ENCODE data around the gene PPP3CA.
"Not testable (repeated sequence)": the region's sequence is repeated elsewhere in the genome, so short reads cannot be mapped to it uniquely, and the experiment has no call there.

The PPP3CA gene

DNA sequence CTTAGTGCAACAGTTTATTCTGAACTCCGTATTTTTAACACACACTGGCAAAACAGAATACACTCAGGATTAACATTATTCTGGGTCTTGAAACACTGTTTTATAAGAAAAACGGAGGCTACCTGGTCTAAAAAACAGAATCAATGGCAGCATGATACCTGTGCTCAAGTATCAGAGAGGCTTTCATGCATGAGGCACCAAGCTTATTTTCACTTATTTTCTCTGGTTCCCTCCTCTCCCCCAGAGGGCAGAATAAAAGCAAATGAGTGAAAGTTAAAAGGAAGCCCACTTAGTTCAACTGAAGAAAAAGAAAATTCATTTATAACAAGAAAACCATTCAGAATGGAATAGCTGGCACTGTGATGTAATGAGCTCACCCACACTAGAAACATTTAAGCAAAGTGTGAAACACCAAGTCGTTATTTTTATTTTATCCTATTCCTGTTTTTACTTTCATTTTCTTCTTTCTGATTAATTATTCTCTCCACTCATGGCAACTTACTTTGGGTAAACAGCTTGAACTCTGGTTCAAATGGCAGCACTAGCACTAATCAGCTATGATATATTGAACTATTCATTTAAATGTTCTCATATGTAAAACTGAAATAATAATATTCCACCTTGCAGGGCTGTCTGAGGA lies 211.8 kb downstream of the PPP3CA start:
- TF ChIP-seq, protein P1, sequence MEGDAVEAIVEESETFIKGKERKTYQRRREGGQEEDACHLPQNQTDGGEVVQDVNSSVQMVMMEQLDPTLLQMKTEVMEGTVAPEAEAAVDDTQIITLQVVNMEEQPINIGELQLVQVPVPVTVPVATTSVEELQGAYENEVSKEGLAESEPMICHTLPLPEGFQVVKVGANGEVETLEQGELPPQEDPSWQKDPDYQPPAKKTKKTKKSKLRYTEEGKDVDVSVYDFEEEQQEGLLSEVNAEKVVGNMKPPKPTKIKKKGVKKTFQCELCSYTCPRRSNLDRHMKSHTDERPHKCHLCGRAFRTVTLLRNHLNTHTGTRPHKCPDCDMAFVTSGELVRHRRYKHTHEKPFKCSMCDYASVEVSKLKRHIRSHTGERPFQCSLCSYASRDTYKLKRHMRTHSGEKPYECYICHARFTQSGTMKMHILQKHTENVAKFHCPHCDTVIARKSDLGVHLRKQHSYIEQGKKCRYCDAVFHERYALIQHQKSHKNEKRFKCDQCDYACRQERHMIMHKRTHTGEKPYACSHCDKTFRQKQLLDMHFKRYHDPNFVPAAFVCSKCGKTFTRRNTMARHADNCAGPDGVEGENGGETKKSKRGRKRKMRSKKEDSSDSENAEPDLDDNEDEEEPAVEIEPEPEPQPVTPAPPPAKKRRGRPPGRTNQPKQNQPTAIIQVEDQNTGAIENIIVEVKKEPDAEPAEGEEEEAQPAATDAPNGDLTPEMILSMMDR (IDR thresholded peaks at IDR 0.05; ENCODE audit: low read length, missing control alignments) = no peak
- no peak overlapping the region for H3K4me3 ChIP-seq (replicated peaks; ENCODE audit: low read depth, low read length)
- no peak for DNase-seq (ENCODE audit: low read depth)

DNA sequence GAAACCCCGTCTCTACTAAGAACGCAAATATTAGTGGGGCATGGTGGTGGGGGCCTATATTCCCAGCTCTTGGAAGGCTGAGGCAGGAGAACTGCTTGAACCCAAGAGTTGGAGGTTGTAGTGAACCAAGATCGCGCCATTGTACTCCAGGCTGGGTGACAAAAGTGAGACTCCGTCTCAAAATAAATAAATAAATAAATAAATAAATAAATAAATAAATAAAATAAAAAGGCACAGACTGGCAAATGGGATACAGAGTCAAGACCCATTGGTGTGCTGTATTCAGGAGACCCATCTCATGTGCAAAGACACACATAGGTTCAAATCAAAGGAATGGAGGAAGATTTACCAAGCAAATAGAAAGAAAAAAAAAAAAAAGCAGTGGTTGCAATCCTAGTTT lies 216.3 kb downstream of the PPP3CA start:
- H3K4me3 ChIP-seq (replicated peaks; ENCODE audit: low read depth, low read length); DNase-seq (ENCODE audit: low read depth): not testable (repeated sequence)

DNA sequence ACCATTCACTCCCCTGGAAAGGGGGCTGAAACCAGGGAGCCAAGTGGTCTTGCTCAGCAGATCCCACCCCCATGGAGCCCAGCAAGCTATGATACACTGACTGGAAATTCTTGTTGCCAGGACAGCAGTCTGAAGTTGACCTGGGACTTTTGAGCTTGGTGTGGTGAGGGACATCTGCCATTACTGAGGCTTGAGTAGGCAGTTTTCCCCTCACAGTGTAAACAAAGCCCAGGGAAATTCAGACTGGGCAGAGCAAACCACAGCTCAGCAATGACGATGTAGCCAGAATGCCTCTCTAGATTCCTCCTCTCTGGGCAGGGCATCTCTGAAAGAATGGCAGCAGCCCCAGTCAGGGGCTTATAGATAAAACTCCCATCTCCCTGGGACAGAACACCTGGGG lies 218.4 kb downstream of the PPP3CA start:
- not testable (repeated sequence) for DNase-seq (ENCODE audit: low read depth); H3K4me3 ChIP-seq (replicated peaks; ENCODE audit: low read depth, low read length)

DNA sequence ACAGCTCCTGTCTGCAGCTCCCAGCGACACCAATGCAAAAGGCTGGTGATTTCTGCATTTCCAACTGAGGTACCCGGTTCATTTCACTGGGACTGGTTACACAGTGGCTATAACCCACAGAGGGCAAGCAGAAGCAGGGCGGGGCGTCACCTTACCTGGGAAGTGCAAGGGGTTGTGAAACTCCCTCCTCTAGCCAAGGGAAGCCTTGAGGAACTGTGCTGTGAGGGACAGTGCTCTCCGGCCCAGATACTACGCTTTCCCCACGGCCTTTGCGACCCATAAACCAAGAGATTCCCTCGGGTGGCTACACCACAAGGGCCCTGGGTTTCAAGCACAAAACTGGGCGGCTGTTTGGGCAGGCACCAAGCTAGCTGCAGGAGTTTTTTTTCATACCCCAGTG lies 218.9 kb downstream of the PPP3CA start:
- DNase-seq (ENCODE audit: low read depth) = no peak
- TF ChIP-seq, protein P1 (IDR thresholded peaks at IDR 0.05; ENCODE audit: low read length, missing control alignments) = no peak
- no peak overlapping the region for H3K4me3 ChIP-seq (replicated peaks; ENCODE audit: low read depth, low read length)

DNA sequence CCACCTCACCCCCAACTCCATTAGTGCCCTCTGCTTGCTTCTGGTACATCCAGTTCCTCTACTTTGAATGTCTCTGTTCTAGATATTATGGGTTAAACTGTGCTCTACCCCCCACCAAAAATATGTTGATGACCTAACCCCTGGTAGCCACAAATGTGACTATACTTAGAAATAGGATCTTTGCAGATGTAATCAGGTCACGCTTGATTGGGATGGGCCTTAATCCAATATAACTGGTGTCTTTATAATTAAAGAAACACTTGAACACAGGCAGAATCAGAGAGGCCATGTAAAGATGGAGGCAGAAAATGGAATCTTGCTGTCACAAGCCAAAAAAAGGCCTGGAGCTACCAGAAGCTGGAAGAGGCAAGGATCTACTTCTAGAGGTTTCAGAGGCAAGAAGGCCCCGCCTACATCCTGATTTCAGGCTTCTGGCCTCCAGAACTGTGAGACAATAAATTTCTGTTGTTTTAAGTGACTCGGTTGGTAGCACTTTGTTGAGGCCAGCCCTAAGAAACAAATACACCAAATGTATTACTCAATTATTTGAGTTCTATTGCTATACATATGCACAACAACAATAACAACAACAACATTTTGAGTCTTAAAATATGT lies 220.0 kb downstream of the PPP3CA start:
- TF ChIP-seq, protein P1 (IDR thresholded peaks at IDR 0.05; ENCODE audit: low read length, missing control alignments) = no peak
- DNase-seq (ENCODE audit: low read depth) = no peak
- H3K4me3 ChIP-seq (replicated peaks; ENCODE audit: low read depth, low read length) = no peak overlapping the region

DNA sequence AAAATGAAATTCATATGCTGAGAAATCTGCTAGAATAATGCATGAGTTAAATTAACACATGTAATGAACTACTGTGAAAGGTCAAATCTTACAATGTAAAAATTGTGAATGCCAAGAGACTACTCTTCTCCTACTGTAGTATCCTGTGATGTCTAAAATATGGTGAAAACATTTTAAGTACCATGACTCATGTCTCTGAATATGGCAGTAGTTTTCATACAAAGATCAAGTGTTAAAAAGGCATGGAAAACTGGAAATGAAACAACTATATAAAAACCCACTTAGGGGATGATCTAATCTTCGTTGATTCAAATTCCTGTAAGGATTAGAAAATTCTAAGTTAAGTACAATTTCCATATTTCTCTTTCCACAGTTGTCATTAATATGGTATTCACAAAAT lies 221.3 kb downstream of the PPP3CA start:
- H3K4me3 ChIP-seq (replicated peaks; ENCODE audit: low read depth, low read length) = no peak overlapping the region
- DNase-seq (ENCODE audit: low read depth) = no peak
- TF ChIP-seq, protein P1 (IDR thresholded peaks at IDR 0.05; ENCODE audit: low read length, missing control alignments) = no peak

DNA sequence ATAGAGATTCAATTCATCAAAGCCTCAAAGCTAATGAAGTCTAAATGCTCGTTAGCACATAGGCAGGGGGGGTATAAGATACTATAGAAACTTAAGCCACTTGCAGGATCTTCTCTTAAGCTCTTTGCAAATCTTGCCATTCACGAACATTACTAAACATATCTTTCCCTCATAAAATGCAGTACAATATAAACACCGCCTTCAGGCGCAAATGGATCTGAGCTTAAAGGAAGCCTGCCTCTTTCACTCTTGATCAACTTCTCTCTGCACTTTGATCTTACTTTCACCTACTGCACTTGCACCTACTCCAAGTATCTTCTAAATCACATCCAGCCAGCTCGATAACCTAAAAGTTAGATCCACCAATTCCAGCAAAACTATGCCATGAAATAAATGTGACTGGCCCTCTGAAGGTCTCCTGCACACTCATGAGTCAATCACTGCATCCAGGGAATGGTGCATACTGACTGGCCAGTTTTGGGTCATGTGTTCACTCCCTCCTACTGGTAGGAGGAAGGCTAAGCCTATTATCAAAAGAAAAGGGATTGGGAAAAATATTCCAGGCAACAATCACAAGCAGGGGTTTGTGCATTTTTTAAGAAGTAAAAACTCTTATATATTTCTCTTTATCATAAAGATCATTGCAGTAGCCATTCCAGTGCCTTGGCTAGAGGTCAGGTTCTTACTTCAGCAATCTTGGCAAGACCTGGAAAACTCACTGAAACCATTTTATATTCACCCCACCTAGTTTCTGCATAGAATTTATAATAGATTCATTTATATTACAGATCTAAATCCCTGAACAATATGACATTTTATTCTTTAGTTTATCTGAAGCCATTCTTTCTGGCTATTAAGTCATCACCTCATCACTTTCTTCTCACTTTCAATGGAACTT lies 222.0 kb downstream of the PPP3CA start:
- TF ChIP-seq, protein P1 (IDR thresholded peaks at IDR 0.05; ENCODE audit: low read length, missing control alignments) = no peak
- H3K4me3 ChIP-seq (replicated peaks; ENCODE audit: low read depth, low read length) = no peak overlapping the region
- no peak for DNase-seq (ENCODE audit: low read depth)

Data from fibroblast of pulmonary artery (primary cell).